ENCODE data around the gene LHFPL6.

Gene LHFPL6

DNA sequence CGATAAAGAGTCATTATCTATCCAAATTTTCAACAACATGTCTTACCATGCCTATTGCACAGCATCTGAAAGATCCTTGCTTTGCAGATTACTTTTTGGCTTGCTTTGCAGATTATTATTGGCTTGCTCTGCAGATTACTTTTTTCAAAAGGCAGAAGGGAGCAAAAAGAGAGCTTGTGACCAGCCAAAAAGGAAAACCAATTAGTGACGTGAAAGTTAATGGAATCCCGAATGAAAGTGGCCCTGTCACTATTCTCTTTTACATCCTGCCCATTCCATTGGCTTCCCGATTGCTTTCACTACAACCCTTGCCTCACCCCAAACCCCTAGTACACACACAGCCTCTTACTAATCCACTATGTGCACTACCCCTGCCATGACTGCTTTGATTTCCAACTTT is 81.3 kb downstream of the LHFPL6 start:
- DNase-seq (ENCODE audit: low read depth in 2 of 2, low spot score in 1 of 2), result no peak

DNA sequence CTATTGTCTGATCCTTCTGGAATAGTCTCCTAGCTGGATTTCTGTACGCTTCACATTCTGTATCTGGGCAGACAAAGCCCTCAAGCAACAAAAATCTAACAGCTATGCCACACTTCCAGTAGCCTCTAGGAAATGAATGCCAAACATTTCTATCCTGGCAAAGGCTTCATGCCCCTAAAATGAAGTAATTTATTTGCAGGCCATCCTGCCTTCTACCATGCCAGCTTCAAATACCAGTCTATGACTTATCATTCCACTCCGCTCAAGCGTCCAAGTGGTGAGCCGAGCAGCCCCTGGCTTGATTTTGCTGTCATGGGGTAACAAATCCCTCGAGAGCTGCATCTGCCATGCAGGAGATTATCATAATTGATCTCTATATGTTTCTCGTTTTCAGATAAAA is 86.9 kb downstream of the LHFPL6 start:
- no peak for DNase-seq (ENCODE audit: low read depth in 2 of 2, low spot score in 1 of 2)

DNA sequence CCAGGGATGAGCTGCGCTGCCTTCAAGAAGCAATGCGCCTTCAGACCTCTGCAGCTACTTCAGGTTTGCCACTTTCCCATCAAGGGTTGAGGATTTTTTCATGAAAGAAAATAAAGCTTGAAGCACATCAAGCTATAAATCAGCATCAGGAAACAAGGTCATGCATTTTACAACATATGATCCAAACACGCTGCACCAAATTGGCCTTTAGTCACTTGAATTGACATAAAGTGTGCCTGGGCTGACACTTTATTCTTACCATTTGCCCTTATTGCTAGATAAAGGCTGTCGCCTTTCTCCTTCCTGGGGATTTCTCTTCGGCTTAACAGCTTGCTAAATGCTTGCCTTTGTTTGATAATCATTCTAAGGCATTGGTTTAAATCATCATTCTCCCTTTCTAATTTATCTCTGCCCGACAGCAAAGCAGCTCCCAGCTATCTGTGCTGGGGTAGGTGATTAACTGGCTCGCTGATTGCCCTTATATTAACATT is 87.7 kb downstream of the LHFPL6 start:
- DNase-seq (ENCODE audit: low read depth in 2 of 2, low spot score in 1 of 2), result no peak

DNA sequence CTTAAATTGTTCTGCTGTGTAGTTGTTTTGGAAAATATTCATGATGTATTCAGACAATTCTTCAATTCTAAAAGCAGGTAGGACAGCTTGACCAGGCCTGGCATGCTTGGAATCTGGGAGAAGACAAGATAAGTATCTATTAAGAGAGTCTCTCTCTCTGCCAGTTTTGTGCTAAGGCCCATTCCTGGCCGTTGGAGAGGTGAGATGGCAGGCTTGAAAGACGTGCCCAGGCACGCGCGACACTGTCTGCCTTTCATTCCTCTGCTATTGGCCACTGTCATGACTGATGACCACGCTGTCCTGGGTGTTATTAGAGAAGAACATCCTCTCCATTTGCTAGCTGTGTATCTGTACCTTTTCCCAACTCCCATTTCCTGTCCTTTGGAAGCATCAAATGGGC is 90.3 kb downstream of the LHFPL6 start:
- DNase-seq (ENCODE audit: low read depth in 2 of 2, low spot score in 1 of 2), result no peak

DNA sequence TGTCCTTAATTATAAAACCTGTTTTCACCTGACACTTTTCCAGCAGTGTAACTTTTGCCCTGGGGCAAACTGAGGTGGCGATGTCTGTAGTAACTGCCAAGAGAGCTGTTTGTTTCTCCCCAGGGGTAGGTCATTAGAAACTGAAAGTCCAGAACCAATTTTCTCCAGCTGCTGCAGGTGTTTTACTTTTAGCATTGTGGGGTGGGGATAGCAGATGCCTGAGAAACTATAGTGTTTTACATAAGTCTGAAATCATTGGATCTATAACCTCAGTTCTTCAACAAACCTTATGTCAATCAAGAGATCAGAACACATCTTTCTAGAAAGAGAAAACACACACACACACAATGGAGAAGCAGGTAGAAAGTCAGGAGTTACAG is 92.7 kb downstream of the LHFPL6 start:
- DNase-seq (ENCODE audit: low read depth in 2 of 2, low spot score in 1 of 2), result no peak

DNA sequence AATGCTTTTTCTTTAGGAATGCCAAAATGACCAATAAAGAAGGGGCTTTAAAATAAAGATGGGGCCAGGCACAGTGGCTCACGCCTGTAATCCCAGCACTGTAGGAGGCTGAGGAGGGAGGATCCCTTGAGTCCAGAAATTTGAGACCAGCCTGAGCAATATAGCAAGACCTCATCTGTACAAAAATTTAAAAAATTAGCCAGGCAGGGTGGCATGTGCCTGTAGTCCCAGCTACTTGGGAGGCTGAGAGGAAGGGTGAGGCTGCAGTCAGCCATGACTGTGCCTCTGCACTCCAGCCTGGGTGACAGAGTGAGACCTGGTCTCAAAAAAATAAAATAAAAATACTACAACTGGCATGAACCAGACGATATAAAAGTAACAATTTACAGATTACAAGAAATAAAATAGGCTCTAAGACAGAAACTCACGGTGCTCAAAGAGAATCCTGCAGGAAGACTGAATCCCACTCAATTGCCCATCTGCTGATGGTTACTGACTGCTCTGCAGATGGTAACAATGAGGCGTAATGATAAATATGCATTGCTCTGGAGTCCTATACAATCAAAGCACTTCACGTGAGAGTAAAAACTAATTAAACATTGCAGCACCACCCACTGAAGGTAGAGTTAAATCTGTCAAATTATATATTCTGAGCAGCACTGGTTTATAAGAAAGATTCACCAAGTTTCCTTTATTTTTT is 93.2 kb downstream of the LHFPL6 start:
- DNase-seq (ENCODE audit: low read depth in 2 of 2, low spot score in 1 of 2), result no peak

DNA sequence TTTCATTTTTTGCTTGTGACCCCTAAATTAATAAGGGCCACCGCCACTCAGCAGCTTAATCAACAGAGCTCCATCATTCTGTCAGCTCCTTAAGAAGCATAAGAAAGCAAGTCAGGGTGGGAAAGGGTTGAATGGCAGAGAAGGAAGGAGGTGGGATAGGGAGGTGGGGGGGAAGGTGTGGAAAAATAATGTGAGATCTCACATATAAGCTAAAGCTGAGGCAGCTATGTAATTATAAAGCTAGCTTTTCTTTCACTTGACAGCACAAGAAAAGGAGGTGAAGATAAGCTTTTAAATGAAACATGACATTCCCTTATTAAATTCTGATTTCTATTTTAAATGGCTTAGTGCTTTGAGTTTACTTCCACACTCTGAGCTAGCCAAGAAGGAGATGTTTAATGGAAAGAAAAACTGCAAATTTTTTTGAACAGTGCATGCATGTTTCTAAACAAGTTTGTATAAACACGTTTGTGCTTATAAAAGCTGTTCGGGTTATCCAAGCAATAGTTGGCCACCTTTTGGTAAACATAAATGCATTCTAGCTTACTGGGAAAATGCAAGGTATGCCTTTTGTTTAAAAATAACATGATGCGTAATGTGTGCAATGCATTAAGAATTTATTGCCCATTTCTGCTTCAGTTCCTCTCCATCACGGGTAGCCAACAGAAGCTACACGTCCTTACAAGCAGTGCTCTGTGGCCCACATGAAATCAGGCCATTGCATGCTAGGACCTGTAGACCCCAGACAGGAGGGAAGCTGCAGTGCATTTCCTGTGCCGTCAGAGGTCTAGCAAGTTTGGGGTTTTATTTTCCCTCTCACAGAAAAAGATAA is 96.2 kb downstream of the LHFPL6 start:
- no peak for DNase-seq (ENCODE audit: low read depth in 2 of 2, low spot score in 1 of 2)

DNA sequence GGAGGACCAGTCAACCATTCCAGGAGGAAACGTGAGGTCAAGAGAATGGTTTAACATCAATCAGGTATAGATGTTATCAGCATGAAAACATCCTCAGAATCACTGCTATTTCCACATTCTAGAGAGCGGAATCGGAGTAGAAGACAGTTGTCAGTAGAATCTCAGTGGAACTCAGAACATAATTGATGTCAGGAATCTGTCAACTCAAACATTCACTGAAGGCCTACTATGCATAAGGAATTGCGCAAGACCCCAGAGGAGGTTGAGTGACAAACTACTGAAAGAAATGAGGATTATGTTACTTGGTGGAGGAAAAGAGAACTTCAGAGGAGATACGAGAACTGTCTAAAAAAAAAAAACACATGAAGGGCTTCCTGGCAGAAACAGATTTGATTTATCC is 97.8 kb downstream of the LHFPL6 start:
- no peak for DNase-seq (ENCODE audit: low read depth in 2 of 2, low spot score in 1 of 2)

DNA sequence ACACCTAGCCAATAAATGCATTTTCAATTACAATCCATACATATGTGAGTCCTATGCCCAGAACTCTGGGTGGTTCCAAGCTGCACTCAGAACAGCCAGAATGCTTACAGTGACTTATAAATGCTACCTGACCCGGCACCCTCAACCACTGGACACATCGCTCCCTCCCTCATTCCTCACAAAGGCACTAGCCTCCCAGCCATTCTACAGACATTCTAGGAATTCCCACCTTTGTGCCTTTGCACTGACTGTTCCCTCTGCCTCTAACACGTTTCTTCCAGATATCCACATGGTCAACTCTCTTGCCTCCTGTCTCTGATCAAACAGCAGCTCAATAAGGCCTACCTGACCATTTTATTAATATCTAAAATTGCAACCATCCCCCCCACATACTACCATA is 99.9 kb downstream of the LHFPL6 start:
- DNase-seq (ENCODE audit: low read depth in 2 of 2, low spot score in 1 of 2), result no peak

DNA sequence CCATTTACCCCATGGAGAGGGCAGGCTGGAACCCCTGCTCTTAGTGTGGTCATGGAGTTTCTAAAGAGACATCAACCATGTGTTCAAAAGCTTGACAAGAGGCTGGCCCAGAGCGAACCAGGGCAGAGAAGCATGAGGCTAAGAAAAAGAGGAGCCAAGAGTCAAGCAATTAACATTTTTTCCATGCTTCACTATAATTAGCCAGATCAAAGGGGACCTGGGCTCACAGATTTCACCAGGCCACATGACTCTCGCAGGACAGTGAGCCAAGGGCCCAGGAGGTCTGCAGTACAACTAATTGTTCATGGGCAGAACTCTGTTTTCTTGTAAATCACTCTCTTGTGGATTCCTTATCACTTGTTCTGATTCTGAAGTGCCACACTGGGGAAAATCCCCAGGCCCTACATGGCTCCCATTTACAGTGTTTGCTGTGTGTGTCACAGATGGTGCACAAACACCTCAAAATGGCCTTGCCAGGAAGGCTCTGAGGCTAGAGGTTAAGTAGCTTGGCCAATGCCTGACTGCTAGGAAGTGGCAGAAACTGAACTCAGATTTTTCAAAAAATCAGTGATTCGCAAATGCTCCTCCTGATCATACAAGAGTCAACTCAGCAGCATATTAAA is 101.2 kb downstream of the LHFPL6 start:
- DNase-seq (ENCODE audit: low read depth in 2 of 2, low spot score in 1 of 2), result no peak

DNA sequence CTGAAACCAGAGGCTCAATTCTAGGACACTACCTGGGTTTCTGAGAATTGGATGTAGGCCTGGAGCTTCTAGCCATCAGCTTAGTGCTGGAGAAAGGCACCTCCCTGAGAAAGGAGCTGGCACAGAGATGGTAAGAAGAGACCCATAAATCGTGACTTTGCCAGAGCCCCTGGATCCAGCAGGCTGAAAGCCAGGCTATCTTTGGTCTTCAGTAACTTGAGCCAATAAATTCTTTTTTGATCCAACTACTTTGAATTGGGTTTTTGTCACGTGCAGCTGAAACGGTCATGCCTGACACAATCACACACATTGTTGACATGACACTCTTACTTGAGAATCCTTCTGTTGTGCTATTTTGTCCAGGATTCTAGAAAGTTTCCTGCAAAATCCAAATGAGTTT is 103.4 kb downstream of the LHFPL6 start:
- DNase-seq (ENCODE audit: low read depth in 2 of 2, low spot score in 1 of 2), result no peak

DNA sequence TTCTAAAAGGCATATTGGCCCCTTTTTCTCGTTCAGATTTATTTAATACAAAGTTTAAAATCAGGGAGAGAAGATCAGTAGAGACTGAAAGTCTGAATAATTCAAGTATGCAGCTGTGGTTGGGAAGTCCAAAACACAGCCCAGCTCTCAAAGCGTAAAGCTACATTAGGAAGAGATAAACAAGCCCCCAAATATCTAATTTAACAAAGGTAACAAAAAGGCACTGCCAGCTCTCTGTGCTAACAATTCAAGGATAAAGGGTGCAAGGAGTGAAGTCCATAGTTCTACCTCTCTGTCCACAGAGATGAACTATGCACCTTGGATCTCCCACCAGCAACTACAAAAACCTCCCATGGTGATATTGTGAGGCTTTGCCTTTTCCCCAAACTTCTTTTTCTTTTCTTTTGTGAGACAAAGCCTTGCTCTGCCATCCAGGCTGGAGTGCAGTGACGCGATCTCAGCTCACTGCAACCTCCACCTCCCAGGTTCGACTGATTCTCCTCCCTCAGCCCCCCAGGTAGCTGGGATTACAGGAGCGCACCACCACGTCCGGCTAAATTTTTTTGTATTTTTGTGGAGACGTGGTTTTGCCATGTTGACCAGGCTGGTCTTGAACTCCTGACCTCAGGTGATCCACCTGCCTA is 104.4 kb downstream of the LHFPL6 start:
- no peak for DNase-seq (ENCODE audit: low read depth in 2 of 2, low spot score in 1 of 2)

DNA sequence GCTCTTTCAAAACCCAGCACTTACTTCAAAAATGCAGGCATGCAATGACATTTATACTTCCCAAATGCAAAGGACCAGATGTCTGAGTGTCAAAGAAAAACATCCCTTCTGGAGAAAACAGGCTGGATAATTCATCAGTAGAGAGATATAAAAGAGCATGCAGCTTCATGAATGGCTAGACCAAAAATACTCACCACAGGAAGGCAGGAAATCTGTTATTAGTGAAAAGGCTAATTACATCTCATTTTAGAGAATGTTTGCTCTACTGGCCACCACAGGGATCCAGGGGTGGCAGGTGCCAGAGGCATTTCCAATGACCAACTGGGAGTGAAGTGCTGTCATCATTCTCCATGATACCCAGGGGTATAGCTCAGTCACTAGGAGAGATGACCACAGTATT is 106.5 kb downstream of the LHFPL6 start:
- DNase-seq (ENCODE audit: low read depth in 2 of 2, low spot score in 1 of 2), result no peak

DNA sequence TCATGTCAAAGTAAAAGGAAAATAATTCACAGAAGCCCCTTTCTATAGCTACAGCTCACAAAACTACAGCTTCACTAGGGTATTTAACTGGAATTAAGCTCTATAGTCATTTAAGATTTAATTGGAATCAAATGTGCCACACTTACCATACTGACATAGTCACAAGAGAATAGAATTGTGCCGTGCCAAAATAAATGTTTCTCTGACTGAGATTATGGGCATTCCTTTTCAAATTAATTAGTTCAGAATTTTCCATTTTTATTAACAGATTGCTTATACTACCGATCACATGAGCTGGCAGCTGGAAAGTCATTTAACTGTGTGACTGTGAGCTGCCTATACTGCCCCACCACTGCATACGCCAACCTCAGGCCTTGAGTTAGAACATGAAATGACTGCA is 108.4 kb downstream of the LHFPL6 start:
- DNase-seq (ENCODE audit: low read depth in 2 of 2, low spot score in 1 of 2), result no peak

DNA sequence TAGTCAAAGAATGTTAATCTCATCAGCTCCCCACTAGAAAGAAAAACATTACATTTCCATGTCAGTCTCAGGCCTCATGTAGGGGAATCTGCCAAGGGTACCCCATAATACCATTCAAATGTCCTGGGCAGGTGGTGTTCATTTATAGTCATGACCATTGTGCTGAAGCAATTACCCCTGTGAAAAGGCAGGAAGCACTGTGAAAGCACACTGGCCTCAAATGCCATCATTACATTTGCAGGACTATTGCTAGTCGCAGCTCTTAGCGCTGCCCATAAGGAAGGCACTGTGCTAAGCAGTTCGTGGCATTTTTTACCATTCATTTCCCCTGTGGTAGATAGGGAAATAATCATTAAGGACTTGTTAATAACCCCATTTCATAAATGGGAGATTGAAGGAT is 109.0 kb downstream of the LHFPL6 start:
- no peak for DNase-seq (ENCODE audit: low read depth in 2 of 2, low spot score in 1 of 2)

DNA sequence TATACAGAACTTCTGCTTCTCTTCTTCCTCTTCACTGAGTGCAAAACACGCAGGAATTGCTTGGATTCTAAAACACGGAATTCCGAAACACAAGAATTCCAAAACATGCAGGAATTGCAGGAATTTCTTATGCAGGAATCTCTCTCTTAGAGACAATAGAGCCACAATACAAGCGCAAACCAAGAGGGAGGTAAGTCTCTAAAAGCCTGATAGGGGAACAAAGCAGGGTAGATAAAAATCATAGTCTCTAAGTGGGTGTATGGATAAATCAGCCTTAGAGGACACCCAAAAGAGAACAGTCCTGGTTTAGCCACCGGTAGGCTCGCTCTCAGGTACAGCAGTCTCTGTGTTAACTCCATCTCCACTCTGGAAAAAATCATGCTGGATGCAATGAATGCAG is 112.9 kb downstream of the LHFPL6 start:
- no peak for DNase-seq (ENCODE audit: low read depth in 2 of 2, low spot score in 1 of 2)

DNA sequence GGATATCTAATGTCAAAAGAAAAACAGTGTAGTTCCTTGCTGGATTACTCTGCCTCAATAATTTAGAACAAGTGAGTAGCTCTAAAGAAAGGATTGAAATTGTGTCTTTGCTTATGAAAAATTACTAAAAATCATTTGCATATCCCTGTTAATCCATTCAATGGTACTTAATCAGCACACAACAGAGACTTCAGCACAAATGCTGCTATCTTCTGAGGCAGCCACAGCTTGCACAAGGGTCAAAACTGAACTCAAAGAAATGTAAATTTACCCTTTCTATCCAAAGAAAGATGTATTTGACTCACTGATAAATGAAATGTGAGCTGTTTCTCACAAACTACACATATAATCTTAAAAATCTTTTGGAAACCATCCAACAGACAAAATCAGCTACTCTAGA is 116.2 kb downstream of the LHFPL6 start:
- no peak for DNase-seq (ENCODE audit: low read depth in 2 of 2, low spot score in 1 of 2)

DNA sequence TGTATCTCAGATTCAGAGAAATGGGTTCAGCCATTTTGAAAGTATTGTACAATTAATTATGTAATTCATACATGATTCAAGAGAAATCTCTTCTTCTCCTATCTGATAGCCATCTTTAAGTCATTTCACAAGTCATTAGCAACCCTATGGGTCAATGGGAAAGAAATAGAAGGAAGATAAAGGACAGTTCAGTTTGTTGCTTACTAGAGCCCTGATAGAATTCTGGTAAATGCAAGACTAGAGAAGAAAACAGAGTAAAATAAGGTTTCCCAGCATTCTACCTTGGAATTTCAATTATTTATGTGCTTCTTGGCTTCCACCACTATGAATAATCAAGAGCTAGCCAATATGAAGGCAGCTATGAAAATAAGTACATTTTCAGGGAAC is 117.7 kb downstream of the LHFPL6 start:
- DNase-seq (ENCODE audit: low read depth in 2 of 2, low spot score in 1 of 2), result no peak

DNA sequence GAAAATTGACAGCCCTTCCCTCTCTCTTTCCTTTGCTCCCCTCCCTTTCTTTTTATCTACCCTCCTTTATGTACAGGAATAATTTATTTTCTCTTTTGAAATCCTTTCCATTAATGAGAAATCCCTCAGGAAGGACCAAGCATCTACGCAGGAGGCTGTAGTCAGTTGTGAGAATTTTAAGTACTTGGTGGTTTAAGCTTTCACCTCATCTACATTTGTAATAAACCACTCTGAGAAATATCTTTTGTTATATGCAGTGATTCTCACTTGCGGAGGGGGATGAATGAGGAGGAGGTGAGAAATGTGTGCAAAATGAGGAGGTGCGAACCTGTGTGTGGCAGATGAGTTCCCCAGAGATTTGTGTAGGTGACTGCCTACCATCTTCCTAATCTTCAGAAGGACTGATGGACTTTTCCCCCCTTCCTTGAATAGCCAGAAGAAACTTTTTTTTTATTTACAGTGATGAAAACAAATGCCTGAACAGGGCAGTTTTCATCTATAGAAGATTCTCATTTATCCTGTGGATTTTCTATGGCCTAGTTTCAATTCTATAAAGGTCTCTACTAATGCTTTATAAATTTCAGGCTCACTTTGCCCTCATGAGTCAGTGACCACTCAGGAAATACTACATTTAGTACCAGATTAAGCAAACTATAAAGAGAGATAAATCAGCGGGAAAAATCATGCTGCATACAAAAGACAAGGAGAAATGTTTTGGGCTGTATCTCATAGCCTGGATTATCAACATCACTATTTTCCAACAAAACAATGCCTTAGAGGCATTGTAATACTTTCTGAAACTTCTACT is 118.3 kb downstream of the LHFPL6 start:
- DNase-seq (ENCODE audit: low read depth in 2 of 2, low spot score in 1 of 2), result no peak

DNA sequence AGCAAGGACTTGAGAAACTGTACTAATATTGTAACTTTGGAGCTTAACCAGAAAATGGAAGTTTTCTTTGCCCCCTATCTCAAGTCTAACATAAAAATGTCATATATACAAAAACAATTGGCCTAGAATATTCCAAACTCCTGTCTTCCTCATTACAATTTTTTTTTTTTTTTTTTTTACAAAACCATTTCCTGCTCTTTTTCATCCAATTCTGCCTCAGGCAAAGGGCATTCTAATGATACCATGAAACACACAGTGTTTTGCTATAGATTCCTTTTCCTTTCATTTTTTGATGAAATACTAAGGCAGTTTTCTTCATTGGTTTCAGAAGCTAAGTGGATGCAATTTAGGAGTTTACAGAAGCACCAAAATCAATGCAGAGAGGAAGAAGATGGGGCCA is 119.7 kb downstream of the LHFPL6 start:
- DNase-seq (ENCODE audit: low read depth in 2 of 2, low spot score in 1 of 2), result no peak

DNA sequence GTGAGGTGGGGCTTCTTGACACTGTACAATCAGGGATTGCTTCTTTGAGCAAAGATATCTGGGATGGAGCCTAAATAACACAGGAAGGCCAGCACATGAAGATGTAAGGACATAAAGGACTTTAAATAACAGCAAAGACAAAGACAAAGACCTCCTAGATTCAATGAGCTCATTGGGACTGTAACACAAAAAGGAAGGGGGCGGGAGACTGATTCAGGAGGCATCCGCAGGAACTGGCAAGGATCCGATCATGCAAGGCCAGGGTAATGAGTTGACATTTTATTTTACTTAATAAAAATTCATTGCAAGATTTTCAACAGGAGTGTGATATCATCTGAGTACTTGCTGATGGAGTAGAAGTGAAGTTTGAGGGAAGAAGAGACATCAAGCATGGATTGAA is 121.5 kb downstream of the LHFPL6 start:
- DNase-seq (ENCODE audit: low read depth in 2 of 2, low spot score in 1 of 2), result no peak

Measured in stimulated activated CD8-positive, alpha-beta memory T cell treated with anti-CD3 and anti-CD28 coated beads, Interleukin-4, amount 100 ng/mL, for 1 hour (primary cell).